NCI-H1930 (cell line): ENCODE results near the gene SRMS.

Experiments
- DNase-seq, 2 experiments: peaks; one replicate each; lab custom pipeline; 2025; lab: John Stamatoyannopoulos, UW

SRMS gene

GRCh38 chr20:63538204-63539091, 9.1 kb downstream of the SRMS start:
- no peak for DNase-seq

DNA sequence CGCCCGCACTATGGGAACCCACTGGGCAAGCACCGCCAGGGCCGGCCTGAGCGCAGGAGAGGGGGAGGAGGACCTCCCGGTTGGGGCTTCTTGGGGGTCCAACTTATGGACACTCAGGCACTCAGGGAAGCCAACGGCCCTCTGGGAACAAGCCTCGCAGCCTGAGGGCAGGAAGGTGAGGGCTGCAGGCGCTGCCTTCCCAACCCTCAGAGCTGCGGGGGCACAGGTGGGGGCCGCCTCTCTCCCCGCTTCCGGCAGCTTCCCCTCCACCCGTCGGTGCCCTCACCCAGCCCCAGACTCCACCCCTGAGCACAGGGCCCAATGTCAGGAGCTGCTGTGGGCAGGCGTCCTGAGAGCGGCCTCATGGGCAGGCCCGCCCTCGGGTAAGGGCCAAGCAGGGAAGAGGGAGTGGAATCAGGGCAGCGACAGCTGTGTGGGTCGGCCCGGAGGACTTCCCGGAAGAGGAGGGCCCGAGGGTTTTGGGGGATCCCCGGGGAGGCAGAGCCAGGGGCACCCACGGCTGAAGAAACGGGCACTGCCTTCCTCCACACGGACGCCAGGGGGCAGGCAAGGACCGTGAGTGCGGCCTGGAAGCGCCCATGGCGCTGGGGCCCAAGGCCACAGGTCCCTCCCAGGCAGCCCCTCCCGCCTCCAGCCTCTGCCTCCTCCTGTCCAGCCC, 9.9 kb downstream of the SRMS start:
- peak; percentile 67 to 78 for DNase-seq

GRCh38 chr20:63536997-63537524, 10.5 kb downstream of the SRMS start, which contains the start of gene PTK6:
TSS of gene PTK6 (minus strand) at chr20:63537376. CDS start at chr20:63537314, 62 bp downstream.
- no peak for DNase-seq

GRCh38 chr20:63536241-63536977, 11.1 kb downstream of the SRMS start:
- DNase-seq = no peak

DNA sequence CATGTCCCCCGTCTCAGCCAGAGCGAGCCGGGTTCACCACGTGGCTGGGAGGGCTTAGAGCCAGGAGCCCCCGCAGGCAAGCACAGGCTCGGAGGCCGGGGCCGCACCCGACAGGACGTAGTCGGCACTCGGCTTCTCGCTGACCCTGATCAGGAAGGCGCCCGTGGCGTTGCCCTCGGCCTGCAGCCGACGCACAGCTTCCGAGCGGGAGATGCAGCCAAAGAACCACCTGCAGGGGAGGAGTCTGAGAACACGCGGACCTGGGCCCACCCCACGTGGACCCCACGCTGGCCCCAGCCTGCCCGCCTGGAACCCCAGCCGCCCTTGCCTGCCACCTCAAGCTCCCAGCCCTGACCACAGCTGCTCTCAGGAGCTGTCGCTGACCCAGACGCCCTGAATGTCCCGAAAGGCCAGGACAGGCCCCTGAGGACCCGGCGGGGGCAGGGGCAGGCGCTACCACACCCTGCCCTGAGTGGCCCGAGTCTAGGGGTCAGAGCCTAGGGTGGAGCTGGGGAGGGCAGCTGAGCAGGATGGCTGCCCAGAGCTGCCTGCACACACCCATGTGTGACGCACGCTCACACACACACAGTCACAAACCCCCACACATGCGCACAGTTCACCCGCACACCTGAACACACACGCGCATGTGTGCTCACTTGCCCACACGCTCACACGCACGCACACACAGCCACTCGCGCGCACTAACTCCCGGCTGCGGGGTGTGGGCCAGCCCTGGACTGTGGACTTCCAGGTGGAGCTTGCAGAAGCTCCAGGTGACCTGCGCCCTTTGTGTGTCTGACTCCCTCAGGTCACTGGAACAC, 12.5 kb downstream of the SRMS start:
- DNase-seq = no peak

DNA sequence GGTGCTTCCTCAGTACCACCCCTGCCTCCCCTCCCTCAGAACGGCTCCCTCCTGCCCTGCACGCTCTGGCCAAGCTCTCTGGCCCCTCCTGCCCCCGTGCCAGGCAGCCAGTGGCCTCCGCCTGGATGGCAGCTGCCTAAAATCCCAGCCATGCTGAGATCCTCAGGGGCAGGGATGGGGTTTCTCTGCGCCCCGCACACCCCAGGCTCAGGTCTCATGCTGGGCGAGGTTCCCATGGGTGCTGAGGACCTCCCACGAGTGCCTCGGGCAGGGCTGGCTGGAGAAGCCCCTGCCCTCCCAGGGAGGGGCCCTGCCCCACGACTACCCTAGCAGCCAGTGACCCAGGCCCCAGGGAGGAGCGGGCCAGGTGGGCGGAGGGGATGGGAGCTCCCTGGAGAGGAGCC, 13.1 kb downstream of the SRMS start:
- no peak for DNase-seq

DNA sequence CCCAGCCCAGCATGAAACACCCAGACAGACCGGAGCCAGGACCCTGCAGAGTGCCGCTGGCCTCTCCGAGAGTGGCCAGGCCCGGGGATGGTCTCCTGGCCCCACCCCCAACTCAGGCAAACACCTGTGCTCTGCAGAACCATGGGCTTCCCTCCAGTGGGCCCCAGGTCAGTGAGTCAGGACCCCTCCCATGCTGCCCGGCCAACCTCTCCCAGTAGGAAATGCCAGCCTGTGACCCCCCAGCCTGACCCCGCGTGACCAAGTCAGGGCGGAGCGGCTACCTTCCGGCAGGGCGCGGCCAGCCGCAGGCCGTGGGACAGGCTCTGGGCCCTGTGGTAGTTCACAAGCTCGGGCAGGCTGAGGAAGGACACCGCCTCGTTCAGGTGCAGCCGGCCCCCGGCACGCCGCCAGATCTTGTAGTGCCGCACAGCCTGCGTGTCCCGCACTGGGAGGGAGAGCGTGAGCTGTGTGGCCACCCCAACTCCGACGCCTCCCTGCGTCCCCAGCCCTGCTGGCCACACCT, 13.6 kb downstream of the SRMS start:
- no peak for DNase-seq

GRCh38 chr20:63533388-63533787, 14.2 kb downstream of the SRMS start:
- no peak for DNase-seq

DNA sequence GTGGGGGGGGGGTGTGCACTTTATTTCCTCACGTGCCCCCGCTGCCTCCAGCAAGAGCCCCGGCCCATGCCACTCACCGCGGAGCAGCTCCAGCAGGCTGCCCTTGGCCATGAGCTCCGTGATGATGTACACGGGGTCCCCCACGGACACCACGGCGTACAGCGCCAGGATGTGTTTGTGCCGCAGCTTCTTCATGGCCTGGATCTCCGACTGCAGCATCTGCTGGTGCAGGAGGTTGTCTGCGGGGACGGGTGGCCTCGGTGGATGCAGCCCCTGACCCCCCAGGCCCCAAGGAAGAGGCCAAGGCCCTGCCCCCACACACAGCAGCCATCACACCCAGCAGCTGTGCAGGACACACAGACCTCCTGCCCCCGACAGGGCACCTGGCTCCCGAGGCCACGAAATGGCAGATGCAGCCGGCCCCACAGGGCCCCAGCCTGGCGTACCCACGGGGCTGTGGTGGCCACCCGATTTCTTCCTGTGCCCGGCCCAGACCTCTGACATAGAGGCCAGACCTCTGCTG, 15.0 kb downstream of the SRMS start:
- DNase-seq = no peak

GRCh38 chr20:63531686-63532448, 15.7 kb downstream of the SRMS start:
- DNase-seq = no peak

- no peak for DNase-seq
These were observed 16.8 kb downstream of the SRMS start for GRCh38 chr20:63530788-63531160.

DNA sequence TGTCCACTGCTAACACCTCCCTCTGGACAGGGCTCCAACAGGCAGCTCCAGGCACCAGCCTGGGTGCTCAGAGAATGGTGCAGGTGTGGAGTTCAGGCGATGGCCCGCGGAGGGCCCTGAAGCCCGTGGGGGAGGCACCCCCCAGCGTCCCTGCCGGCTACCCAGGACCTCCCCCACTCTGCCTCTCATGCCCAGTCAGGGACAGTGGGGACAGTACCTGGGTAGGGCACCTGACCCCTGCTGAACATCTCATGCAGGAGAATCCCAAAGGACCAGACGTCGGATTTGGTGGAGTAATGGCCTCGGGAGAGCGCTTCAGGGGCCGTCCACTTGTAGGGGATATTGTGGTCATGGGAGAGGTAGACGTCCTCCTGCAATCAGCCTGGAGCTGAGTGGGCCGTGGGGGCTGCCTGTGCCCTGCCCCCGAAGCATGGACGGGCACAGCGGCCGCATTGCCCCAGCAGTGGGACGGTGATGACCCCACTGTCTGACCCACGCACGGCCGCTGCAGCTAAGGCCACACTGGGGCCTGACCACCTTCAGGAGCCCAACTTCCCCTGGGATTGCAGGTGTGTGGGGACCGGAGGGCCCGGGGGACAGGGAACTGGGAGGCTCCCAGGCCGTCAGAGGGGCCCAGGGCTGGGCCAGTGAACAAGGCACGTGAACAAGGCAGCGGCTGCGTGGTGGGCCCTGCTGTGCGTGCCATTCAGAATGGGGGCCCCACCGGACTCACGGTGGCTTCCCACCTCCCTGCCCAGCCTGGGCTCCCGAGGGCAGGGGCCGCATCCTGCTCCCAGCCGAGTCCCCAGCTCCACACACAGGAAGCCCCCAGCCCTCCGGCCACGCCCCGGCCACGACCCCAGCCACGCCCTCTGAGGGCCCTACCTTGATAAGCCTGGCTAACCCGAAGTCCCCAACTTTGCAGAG, 17.4 kb downstream of the SRMS start:
- DNase-seq = no peak

- no peak for DNase-seq
These were observed 18.2 kb downstream of the SRMS start for GRCh38 chr20:63529180-63529860.

GRCh38 chr20:63527184-63527583, 20.4 kb downstream of the SRMS start:
- no peak for DNase-seq

GRCh38 chr20:63525971-63526370, 21.6 kb downstream of the SRMS start:
- no peak for DNase-seq

DNA sequence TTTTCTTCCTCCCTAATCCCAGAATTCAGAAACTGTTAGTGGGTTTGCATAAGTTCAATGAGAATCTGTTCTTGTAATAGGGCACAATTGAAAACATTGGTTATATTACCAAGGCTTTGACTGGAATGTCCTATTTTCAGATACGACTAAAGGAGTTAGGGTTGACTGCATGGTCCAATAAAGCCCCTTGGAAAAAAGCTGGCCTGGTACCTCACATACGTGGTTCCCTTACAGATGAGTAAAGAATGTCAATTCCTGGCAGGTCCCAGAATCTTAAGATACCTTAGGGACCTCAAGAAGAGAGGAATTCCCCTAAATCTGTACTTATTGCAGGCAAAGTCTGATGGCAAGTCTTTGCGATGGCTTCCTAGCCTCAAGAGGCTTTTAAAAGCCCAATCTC, 22.4 kb downstream of the SRMS start:
- no peak for DNase-seq

- no peak for DNase-seq
These were observed 24.5 kb downstream of the SRMS start for GRCh38 chr20:63522981-63523611.
